Lower leg skin (tissue), 3 donors: ENCODE results near the gene XRCC4.

Experiments used
- POLR2A ChIP-seq, 2 donors: fragments of 450-650 bp; IDR thresholded peaks; one replicate each; pipeline ENCODE4 v1.6.1; 2016 to 2017; ENCODE audit warnings: antibody characterized with exemption in 2 of 2, mild to moderate bottlenecking in 1 of 2, moderate library complexity in 1 of 2
- TF ChIP-seq, protein P1 (sequence below), 3 donors: fragments of 450-650 bp; IDR thresholded peaks; one replicate each; pipeline ENCODE4 v1.5.1; 2016; ENCODE audit warnings: antibody characterized with exemption in 3 of 3, mild to moderate bottlenecking in 3 of 3, moderate library complexity in 2 of 3

DNA sequence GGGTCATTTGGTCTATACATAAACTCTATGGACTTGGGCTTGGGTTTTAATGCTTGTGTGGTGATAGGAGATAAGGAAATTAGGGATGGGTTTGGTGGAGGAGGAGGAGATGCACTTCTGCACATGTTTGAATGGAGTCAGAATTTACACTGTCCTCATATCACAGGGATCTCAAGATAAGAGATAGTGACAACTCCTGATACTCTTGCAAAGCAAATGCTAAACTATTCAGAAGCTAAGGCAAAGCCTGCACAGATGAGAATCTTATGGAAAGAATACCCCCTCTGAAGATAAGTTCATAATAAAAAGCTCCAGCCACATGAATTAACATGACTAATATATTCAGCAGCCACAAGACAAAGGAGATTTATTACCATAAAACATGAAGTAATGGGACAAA is 90.2 kb downstream of the XRCC4 start:
- TF ChIP-seq POLR2A (IDR thresholded peaks at IDR 0.05) = no peak
- TF ChIP-seq, protein P1, sequence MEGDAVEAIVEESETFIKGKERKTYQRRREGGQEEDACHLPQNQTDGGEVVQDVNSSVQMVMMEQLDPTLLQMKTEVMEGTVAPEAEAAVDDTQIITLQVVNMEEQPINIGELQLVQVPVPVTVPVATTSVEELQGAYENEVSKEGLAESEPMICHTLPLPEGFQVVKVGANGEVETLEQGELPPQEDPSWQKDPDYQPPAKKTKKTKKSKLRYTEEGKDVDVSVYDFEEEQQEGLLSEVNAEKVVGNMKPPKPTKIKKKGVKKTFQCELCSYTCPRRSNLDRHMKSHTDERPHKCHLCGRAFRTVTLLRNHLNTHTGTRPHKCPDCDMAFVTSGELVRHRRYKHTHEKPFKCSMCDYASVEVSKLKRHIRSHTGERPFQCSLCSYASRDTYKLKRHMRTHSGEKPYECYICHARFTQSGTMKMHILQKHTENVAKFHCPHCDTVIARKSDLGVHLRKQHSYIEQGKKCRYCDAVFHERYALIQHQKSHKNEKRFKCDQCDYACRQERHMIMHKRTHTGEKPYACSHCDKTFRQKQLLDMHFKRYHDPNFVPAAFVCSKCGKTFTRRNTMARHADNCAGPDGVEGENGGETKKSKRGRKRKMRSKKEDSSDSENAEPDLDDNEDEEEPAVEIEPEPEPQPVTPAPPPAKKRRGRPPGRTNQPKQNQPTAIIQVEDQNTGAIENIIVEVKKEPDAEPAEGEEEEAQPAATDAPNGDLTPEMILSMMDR (IDR thresholded peaks at IDR 0.05) = no peak
